HEK293 (cell line): Measurements from ENCODE around the gene SERPINB4.

ENCODE experiments used
- CTCF ChIA-PET: fragments of 350-600 bp; formaldehyde crosslinking; extraction: SDS; loops from one replicate; lab custom pipeline; 2021; ENCODE audit warnings: antibody characterized with exemption; lab: Yijun Ruan, JAX
- POLR2A ChIA-PET: fragments of 300-600 bp; formaldehyde crosslinking; extraction: SDS; loops from one replicate; lab custom pipeline; 2020; ENCODE audit warnings: antibody characterized with exemption, inconsistent platforms; lab: Yijun Ruan, JAX
- H3K27ac ChIP-seq: fragments of 200-500 bp; sonication (Bioruptor generic); 2 replicates; pipeline ENCODE4 v1.5.1; 2014; ENCODE audit warnings: low read depth, low read length, control low read depth, inconsistent platforms; ENCODE audit errors: extremely low read depth
- H3K36me3 ChIP-seq, 2 experiments: fragments of 200-500 bp in 1 of 2; sonication (Bioruptor generic) in 1 of 2; 1 replicate in 1 of 2; 2 replicates in 1 of 2; pipeline ENCODE4 v1.5.1; 2014 to 2017; ENCODE audit warnings: inconsistent platforms in 2 of 2, low read length in 2 of 2; ENCODE audit not compliant: control insufficient read depth in 2 of 2, insufficient read depth in 1 of 2
- H3K4me1 ChIP-seq: fragments of 200-500 bp; sonication (Bioruptor generic); 2 replicates; pipeline ENCODE4 v1.5.1; 2014; ENCODE audit warnings: mild to moderate bottlenecking, low read length, inconsistent platforms; ENCODE audit not compliant: control insufficient read depth, insufficient read depth
- H3K4me3 ChIP-seq: 2 replicates; pipeline ENCODE4 v1.5.1; 2011; ENCODE audit warnings: low read depth, mild to moderate bottlenecking, control low read depth, low read length, moderate library complexity
- H3K9me3 ChIP-seq: fragments of 200-500 bp; sonication (Bioruptor generic); 2 replicates; pipeline ENCODE4 v1.5.1; 2014; ENCODE audit warnings: low read depth, low read length, inconsistent platforms; ENCODE audit not compliant: control insufficient read depth, insufficient read depth
- HOXC10 ChIP-seq: sonication (generic); formaldehyde crosslinking; IDR thresholded peaks from 2 replicates; pipeline ENCODE4 v1.8.1; 2023; ENCODE audit warnings: mild to moderate bottlenecking, missing genetic modification reagents
- MEIS1 ChIP-seq: sonication (generic); formaldehyde crosslinking; IDR thresholded peaks from 2 replicates; pipeline ENCODE4 v1.8.1; 2022; ENCODE audit warnings: missing genetic modification reagents, mild to moderate bottlenecking, borderline replicate concordance
- SCRT2 ChIP-seq: fragments of 450-650 bp; formaldehyde crosslinking; IDR thresholded peaks from 2 replicates; pipeline ENCODE4 v1.5.1; 2016; ENCODE audit warnings: missing biosample characterization, missing genetic modification characterization
- TRIM28 ChIP-seq: IDR thresholded peaks from 2 replicates; pipeline ENCODE4 v1.6.1; 2011; ENCODE audit warnings: low read length, control low read depth, borderline replicate concordance
- ZNF175 ChIP-seq: fragments of 450-650 bp; formaldehyde crosslinking; IDR thresholded peaks from 2 replicates; pipeline ENCODE4 v1.5.1; 2016; ENCODE audit warnings: missing biosample characterization, missing genetic modification characterization
- ZNF335 ChIP-seq: fragments of 450-650 bp; formaldehyde crosslinking; conservative IDR thresholded peaks from 2 replicates; pipeline ENCODE4 v1.5.1; 2016; ENCODE audit warnings: missing biosample characterization, missing genetic modification characterization
- ZNF350 ChIP-seq: fragments of 450-650 bp; formaldehyde crosslinking; IDR thresholded peaks from 2 replicates; pipeline ENCODE4 v1.5.0; 2017; ENCODE audit warnings: missing biosample characterization, mild to moderate bottlenecking, missing genetic modification characterization
- ZNF366 ChIP-seq: fragments of 450-650 bp; formaldehyde crosslinking; conservative IDR thresholded peaks from 2 replicates; pipeline ENCODE4 v1.5.1; 2016; ENCODE audit warnings: missing biosample characterization, missing genetic modification characterization
- ZNF558 ChIP-seq: fragments of 450-650 bp; formaldehyde crosslinking; IDR thresholded peaks from 2 replicates; pipeline ENCODE4 v1.5.1; 2016; ENCODE audit warnings: missing biosample characterization, missing genetic modification characterization
- ZNF561 ChIP-seq: fragments of 450-650 bp; IDR thresholded peaks from 2 replicates; pipeline ENCODE4 v1.5.1; 2018; ENCODE audit warnings: missing biosample characterization, missing genetic modification characterization, borderline replicate concordance
- ZNF585B ChIP-seq: fragments of 450-650 bp; formaldehyde crosslinking; IDR thresholded peaks from 2 replicates; pipeline ENCODE4 v1.5.1; 2016; ENCODE audit warnings: missing biosample characterization, missing genetic modification characterization
- ZNF621 ChIP-seq: fragments of 450-650 bp; formaldehyde crosslinking; IDR thresholded peaks from 2 replicates; pipeline ENCODE4 v1.5.1; 2017; ENCODE audit warnings: missing biosample characterization, missing genetic modification characterization
- ZNF664 ChIP-seq: fragments of 450-650 bp; formaldehyde crosslinking; IDR thresholded peaks from 2 replicates; pipeline ENCODE4 v1.5.1; 2016; ENCODE audit warnings: missing biosample characterization, missing genetic modification characterization
- ZNF677 ChIP-seq: fragments of 450-650 bp; IDR thresholded peaks from 2 replicates; pipeline ENCODE4 v1.5.0; 2018; ENCODE audit warnings: missing biosample characterization, mild to moderate bottlenecking, missing genetic modification characterization, moderate library complexity
- TF ChIP-seq, protein P1 (sequence below): fragments of 450-650 bp; formaldehyde crosslinking; IDR thresholded peaks from 2 replicates; pipeline ENCODE4 v1.5.1; 2016; ENCODE audit warnings: missing biosample characterization, missing genetic modification characterization
- TF ChIP-seq, protein P2 (sequence below): fragments of 450-650 bp; formaldehyde crosslinking; IDR thresholded peaks from 2 replicates; pipeline ENCODE4 v1.5.1; 2016; ENCODE audit warnings: missing biosample characterization, missing genetic modification characterization, borderline replicate concordance
- TF ChIP-seq, protein P3 (sequence below): fragments of 450-650 bp; formaldehyde crosslinking; IDR thresholded peaks from 2 replicates; pipeline ENCODE4 v1.5.1; 2016; ENCODE audit warnings: missing biosample characterization, missing genetic modification characterization
- TF ChIP-seq, protein P4 (sequence below): fragments of 450-650 bp; formaldehyde crosslinking; IDR thresholded peaks from 2 replicates; pipeline ENCODE4 v1.5.1; 2017; ENCODE audit warnings: missing biosample characterization, missing genetic modification characterization
- TF ChIP-seq, protein P5 (sequence below): fragments of 450-650 bp; formaldehyde crosslinking; IDR thresholded peaks from 2 replicates; pipeline ENCODE4 v1.5.1; 2016; ENCODE audit warnings: missing biosample characterization, missing genetic modification characterization
- TF ChIP-seq, protein P6 (sequence below): fragments of 450-650 bp; formaldehyde crosslinking; IDR thresholded peaks from 2 replicates; pipeline ENCODE4 v1.5.1; 2016; ENCODE audit warnings: missing biosample characterization, missing genetic modification characterization, low read depth

The SERPINB4 gene

DNA sequence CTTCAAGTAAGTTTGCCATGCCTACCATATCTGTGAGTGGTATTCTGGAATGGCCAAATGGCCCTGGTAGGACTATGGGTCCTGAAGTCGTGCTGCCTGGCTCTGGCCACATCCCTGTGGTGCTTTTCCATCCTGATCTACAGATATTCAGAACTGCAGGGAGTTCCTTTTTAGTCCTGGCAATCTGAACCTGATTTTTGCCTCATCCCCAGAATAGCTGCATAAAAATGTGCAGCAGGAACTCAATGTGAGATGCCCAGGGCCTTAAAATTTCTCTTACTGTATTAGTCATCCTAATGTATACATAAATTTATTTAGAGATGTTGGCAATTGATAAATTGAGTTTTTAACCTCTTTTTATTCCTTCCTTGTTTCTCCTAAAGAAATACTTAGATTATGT is 51.6 kb downstream of the SERPINB4 start:
- H3K36me3 ChIP-seq, result no peaks in the 10 kb centered on the region
- ChIA-PET POLR2A (no interaction called here), CTCF (interaction anchor here (0.6 to 1.5 kb wide), 4 partner anchors 11 to 403 kb away, joined by 3 to 8 read pairs (median 4); no protein-coding TSS in a partner anchor)
- no peak overlapping the region for H3K4me3 ChIP-seq
- no peaks in the 10 kb centered on the region for H3K9me3 ChIP-seq
- H3K27ac ChIP-seq, result no peak overlapping the region
- TF ChIP-seq, protein P1, sequence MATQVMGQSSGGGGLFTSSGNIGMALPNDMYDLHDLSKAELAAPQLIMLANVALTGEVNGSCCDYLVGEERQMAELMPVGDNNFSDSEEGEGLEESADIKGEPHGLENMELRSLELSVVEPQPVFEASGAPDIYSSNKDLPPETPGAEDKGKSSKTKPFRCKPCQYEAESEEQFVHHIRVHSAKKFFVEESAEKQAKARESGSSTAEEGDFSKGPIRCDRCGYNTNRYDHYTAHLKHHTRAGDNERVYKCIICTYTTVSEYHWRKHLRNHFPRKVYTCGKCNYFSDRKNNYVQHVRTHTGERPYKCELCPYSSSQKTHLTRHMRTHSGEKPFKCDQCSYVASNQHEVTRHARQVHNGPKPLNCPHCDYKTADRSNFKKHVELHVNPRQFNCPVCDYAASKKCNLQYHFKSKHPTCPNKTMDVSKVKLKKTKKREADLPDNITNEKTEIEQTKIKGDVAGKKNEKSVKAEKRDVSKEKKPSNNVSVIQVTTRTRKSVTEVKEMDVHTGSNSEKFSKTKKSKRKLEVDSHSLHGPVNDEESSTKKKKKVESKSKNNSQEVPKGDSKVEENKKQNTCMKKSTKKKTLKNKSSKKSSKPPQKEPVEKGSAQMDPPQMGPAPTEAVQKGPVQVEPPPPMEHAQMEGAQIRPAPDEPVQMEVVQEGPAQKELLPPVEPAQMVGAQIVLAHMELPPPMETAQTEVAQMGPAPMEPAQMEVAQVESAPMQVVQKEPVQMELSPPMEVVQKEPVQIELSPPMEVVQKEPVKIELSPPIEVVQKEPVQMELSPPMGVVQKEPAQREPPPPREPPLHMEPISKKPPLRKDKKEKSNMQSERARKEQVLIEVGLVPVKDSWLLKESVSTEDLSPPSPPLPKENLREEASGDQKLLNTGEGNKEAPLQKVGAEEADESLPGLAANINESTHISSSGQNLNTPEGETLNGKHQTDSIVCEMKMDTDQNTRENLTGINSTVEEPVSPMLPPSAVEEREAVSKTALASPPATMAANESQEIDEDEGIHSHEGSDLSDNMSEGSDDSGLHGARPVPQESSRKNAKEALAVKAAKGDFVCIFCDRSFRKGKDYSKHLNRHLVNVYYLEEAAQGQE (tag by site-specific recombination), result no peak
- TF ChIP-seq ZNF664 (no peak), ZNF335 (no peak), SCRT2 (tag by site-specific recombination) (no peak), ZNF561 (no peak), ZNF677 (tag by site-specific recombination) (no peak), ZNF175 (no peak), MEIS1 (CRISPR knock-in tag) (no peak), ZNF350 (tag by site-specific recombination) (no peak), ZNF585B (no peak)
- TF ChIP-seq, protein P2, sequence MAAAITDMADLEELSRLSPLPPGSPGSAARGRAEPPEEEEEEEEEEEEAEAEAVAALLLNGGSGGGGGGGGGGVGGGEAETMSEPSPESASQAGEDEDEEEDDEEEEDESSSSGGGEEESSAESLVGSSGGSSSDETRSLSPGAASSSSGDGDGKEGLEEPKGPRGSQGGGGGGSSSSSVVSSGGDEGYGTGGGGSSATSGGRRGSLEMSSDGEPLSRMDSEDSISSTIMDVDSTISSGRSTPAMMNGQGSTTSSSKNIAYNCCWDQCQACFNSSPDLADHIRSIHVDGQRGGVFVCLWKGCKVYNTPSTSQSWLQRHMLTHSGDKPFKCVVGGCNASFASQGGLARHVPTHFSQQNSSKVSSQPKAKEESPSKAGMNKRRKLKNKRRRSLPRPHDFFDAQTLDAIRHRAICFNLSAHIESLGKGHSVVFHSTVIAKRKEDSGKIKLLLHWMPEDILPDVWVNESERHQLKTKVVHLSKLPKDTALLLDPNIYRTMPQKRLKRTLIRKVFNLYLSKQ (tag by site-specific recombination), result no peak
- TF ChIP-seq, protein P3, sequence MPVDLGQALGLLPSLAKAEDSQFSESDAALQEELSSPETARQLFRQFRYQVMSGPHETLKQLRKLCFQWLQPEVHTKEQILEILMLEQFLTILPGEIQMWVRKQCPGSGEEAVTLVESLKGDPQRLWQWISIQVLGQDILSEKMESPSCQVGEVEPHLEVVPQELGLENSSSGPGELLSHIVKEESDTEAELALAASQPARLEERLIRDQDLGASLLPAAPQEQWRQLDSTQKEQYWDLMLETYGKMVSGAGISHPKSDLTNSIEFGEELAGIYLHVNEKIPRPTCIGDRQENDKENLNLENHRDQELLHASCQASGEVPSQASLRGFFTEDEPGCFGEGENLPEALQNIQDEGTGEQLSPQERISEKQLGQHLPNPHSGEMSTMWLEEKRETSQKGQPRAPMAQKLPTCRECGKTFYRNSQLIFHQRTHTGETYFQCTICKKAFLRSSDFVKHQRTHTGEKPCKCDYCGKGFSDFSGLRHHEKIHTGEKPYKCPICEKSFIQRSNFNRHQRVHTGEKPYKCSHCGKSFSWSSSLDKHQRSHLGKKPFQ (tag by site-specific recombination), result no peak
- TF ChIP-seq, protein P4, sequence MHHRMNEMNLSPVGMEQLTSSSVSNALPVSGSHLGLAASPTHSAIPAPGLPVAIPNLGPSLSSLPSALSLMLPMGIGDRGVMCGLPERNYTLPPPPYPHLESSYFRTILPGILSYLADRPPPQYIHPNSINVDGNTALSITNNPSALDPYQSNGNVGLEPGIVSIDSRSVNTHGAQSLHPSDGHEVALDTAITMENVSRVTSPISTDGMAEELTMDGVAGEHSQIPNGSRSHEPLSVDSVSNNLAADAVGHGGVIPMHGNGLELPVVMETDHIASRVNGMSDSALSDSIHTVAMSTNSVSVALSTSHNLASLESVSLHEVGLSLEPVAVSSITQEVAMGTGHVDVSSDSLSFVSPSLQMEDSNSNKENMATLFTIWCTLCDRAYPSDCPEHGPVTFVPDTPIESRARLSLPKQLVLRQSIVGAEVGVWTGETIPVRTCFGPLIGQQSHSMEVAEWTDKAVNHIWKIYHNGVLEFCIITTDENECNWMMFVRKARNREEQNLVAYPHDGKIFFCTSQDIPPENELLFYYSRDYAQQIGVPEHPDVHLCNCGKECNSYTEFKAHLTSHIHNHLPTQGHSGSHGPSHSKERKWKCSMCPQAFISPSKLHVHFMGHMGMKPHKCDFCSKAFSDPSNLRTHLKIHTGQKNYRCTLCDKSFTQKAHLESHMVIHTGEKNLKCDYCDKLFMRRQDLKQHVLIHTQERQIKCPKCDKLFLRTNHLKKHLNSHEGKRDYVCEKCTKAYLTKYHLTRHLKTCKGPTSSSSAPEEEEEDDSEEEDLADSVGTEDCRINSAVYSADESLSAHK (tag by site-specific recombination), result no peak
- TF ChIP-seq, protein P5, sequence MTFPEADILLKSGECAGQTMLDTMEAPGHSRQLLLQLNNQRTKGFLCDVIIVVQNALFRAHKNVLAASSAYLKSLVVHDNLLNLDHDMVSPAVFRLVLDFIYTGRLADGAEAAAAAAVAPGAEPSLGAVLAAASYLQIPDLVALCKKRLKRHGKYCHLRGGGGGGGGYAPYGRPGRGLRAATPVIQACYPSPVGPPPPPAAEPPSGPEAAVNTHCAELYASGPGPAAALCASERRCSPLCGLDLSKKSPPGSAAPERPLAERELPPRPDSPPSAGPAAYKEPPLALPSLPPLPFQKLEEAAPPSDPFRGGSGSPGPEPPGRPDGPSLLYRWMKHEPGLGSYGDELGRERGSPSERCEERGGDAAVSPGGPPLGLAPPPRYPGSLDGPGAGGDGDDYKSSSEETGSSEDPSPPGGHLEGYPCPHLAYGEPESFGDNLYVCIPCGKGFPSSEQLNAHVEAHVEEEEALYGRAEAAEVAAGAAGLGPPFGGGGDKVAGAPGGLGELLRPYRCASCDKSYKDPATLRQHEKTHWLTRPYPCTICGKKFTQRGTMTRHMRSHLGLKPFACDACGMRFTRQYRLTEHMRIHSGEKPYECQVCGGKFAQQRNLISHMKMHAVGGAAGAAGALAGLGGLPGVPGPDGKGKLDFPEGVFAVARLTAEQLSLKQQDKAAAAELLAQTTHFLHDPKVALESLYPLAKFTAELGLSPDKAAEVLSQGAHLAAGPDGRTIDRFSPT, result no peak
- TF ChIP-seq, all 188 proteins: peak for 0
- H3K4me1 ChIP-seq, result no peaks in the 10 kb centered on the region

DNA sequence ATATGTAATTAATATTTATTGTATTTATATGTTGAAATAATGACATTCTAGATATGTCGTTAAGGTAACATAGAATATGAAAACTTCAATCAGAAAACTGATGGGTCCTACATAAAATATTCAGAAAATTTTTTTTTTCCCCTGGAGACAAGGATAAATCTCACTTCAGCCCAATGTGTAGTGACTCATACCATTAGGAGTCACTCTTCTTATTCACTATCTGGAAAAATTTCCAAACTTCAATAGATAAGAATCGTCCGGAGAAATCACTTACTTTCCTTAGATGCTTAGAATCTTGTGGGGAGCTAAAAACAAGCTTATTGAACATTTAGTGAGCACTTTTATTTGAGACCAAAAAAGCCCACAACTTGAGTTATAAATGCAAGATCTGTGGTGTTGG is 52.3 kb downstream of the SERPINB4 start:
- ChIA-PET CTCF (interaction anchor here (0.6 to 2.3 kb wide), 6 partner anchors 14 to 883 kb away, joined by 3 to 19 read pairs (median 4); no protein-coding TSS in a partner anchor), POLR2A (no interaction called here)
- Histone ChIP-seq H3K4me3 (no peak overlapping the region), H3K36me3 (no peaks in the 10 kb centered on the region), H3K4me1 (no peaks in the 10 kb centered on the region), H3K9me3 (no peaks in the 10 kb centered on the region), H3K27ac (no peak overlapping the region)
- TF ChIP-seq ZNF621 (tag by site-specific recombination), result no peak
- no peak for TF ChIP-seq HOXC10 (CRISPR knock-in tag)
- no peak for TF ChIP-seq ZNF366
- TF ChIP-seq ZNF585B, result no peak
- no peak for TF ChIP-seq ZNF558
- no peak for TF ChIP-seq TRIM28
- TF ChIP-seq, protein P6, sequence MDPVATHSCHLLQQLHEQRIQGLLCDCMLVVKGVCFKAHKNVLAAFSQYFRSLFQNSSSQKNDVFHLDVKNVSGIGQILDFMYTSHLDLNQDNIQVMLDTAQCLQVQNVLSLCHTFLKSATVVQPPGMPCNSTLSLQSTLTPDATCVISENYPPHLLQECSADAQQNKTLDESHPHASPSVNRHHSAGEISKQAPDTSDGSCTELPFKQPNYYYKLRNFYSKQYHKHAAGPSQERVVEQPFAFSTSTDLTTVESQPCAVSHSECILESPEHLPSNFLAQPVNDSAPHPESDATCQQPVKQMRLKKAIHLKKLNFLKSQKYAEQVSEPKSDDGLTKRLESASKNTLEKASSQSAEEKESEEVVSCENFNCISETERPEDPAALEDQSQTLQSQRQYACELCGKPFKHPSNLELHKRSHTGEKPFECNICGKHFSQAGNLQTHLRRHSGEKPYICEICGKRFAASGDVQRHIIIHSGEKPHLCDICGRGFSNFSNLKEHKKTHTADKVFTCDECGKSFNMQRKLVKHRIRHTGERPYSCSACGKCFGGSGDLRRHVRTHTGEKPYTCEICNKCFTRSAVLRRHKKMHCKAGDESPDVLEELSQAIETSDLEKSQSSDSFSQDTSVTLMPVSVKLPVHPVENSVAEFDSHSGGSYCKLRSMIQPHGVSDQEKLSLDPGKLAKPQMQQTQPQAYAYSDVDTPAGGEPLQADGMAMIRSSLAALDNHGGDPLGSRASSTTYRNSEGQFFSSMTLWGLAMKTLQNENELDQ, result no peak
